NCI-H69 (cell line): ENCODE results near the gene SGCB.
"Not testable (repeated sequence)": the region's sequence is repeated elsewhere in the genome, so short reads cannot be mapped to it uniquely, and the experiment has no call there.

Experiments
- DNase-seq: peaks from one replicate; lab custom pipeline; 2025; lab: John Stamatoyannopoulos, UW

The SGCB gene, protein sequence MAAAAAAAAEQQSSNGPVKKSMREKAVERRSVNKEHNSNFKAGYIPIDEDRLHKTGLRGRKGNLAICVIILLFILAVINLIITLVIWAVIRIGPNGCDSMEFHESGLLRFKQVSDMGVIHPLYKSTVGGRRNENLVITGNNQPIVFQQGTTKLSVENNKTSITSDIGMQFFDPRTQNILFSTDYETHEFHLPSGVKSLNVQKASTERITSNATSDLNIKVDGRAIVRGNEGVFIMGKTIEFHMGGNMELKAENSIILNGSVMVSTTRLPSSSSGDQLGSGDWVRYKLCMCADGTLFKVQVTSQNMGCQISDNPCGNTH

DNA sequence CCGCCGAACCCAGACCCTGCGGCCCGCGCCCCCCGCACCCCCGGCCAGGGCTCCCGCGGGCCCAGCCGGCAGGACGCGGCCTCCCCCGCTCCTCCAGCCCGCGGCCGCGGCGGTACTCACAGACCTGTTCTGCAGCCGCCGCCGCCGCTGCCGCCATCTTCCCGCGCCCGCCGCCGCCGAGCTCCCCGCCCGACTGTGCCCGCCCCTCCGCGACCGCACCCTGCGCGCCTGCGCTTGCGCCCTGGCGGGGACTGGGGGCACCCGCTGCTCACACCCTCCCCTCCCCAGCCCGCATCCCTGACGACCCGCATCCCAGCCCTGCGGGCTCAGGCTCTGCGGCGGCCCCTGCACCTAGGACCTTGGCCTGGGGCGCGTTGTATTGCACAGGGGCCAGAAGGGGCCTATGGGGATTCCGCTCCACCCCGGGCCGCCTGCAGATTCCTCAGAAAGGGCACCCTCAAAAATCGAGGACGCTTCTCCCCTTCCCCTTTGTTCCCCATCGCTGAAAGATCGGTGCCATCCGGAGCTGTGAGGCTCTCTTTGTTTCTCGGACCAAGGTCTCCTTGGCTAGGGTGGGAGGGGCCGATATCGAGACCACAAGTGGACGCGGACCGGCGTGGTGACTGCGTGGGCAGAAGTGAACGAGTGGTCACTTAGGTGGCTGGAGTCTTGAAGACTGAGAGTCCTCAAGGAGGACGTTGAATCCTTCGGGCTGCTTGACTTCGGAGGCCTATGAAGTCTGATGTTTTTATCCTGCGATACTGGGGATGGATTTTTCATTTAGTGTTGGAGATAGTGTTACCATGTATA is at the start of gene SGCB:
Gene SGCB (minus strand): TSS at position 197 of the 810 bp plus-strand sequence. CDS start 40 bp downstream, at position 157.
- peak; percentile 79 for DNase-seq

DNA sequence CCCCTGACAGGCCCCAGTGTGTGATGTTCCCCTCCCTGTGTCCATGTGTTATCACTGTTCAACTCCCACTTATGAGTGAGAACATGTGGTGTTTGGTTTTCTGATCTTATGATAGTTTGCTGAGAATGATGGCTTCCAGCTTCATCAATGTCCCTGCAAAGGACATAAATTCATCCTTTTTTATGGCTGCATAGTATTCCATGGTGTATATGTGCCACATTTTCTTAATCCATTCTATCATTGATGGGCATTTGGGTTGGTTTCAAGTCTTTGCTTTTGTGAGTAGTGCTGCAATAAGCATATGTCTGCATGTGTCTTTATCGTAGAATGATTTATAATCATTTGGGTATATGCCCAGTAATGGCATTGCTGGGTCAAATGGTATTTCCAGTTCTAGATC is 48.3 kb upstream of the SGCB start:
- not testable (repeated sequence) for DNase-seq

DNA sequence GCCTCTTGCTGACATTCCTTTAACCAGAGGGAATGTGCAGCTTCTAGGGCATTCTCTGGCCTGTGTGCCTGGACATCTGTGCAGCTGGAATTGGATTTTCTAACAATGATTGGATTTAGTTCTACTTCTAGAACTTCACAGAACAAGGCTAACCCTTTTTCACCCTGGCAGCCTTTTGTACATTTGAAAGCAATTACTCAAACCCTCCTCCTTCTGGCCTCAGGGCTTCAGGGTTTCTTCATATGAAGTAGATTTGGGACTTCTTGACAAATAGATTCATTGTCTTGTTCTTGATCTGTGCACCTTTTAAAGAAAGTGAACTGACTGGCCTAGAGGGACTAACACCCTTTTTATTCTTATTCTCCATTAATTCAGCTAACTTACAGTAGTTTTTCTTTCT is 43.1 kb upstream of the SGCB start:
- DNase-seq, result no peak

DNA sequence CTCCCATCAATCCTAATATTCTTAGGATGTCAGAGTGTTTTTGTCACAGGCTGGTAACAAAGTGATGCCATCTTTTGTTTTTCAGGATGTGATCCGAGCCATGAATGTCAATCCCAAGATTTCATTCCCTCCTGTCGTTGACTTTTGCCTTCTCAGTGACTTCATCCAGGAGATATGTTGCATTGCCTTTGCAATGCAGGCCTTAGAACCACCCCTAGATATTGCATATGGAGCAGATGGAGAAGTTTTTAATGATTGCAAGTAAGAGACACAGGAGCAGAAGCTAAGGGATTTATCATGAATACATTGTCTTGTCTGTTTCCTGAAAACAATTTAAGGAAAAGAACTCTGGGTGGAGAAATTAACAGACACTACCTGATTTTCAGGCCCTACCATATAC is 41.6 kb upstream of the SGCB start:
- DNase-seq, result no peak

DNA sequence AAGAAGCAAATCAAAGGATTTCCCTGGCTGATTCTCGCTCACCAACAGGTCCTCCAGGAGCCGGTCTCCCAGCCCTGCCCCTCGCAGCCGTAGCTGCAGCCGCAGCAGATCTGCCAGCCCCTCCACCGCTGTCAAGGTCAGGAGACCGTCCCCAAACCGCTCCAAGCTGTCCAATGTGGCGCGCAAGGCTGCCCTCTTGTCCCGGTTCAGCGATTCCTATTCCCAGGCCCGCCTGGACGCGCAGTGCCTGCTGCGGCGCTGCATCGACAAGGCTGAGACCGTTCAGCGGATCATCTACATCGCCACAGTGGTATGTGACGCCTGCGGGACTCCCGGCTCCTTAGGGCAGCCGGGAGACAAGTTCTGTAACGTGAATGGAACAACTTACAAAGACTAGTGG is 38.6 kb upstream of the SGCB start:
- no peak for DNase-seq

DNA sequence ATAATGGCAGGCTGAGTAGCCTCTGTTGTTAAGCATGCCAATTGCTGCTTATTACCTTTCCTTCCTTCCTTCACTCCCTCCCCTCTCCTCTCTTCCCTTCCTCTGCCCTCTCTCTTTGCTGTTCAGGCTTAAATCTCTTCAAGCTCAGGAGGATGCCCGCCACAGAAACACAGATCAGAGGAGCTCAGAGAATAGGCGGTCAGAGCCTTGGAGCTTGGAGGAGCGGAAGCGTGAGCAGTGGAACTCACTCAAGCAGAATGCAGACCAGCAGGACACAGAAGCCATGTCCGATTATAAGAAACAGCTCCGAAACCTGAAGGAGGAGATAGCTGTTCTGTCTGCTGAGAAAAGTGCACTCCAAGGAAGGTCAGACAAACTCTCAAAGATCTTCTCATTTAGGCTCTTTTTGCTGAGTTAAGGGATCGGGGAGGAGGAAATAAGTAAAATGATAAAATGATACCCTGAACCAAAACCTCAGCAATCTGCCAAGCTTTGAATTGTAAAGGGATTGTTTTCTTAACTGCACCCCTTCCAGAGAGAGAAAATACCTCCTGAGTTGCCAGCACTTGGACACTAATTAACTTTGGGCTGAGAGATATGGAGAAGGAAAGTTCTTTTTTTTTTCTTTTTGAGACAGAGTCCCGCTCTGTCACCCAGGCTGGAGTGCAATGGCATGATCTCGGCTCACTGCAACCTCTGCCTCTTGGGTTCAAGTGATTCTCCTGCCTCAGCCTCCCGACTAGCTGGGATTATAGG is 33.9 kb upstream of the SGCB start:
- DNase-seq, result no peak

DNA sequence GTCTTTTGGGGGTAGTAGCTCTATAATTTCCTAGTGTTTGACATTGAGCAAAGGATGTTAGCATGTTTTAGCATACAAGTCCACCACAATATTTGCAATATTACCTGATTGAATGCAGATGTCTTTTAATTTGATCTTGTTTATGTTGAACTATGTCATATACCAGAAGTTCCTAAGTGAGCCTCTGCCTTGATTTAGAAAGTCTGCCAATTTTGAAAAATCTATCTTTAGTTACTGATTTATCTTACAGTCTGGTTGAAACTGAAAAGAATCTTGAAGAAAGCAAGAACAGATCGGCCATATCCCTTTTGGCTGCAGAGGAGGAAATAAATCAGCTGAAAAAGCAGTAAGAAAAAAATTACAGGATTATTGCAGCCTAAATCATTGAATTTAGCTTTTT is 31.5 kb upstream of the SGCB start:
- no peak for DNase-seq

DNA sequence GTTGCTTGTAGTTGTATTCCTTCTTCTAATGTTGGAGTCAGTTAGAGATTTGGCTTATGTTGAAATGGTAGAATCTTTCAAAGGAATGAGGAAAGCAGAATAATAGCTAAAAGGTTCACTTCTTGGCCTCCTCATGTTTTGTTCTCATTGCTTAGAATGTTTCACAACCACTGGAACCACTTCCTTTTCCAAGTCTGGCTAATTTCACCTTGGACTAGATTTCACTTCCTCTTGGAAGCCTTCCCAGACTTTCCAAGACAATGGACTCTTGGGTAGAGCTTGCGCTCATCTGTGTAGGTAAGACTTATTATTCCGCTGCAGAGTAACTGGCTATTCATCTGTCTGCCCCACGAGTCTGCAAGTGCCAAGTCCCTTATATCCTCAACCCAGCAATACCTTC is 21.3 kb upstream of the SGCB start:
- peak; percentile 68 for DNase-seq

DNA sequence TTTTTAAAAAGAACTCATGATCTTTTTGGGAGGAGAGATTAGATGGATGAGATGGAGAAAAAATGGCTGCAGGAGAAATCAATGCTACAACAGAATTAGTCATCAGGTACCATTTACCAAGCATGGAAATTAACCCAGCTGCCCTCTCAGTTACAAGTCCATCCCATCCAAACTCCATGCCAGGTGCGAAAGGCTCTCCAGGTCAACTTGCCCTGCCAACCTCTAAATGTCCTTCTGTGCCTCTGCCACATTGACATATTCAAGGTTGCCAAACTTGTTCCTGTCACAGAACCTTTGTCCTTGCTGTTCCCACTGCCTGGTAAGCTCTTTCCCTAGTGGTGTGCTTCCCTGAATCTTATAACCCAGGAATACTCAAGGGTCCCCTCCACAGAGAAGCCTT is 20.2 kb upstream of the SGCB start:
- DNase-seq, result no peak

DNA sequence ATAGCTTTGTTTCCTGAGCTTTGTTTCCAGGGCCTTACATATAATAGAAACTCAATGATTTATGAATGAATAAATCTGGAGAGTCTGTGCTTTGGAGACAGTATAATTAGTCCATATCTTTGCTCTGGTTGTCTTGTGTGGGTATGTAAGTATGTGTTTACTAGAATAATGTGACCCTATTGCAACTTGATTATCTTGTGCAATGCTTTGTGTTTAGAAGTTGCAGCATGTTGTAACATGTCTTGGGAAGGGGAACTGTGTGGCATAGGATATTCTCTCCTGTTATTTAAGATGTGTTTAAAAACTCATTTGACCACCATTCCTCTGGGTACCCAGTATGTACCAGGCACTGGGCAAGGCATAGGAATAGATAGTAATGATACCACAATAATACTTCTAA is 19.1 kb upstream of the SGCB start:
- no peak for DNase-seq

DNA sequence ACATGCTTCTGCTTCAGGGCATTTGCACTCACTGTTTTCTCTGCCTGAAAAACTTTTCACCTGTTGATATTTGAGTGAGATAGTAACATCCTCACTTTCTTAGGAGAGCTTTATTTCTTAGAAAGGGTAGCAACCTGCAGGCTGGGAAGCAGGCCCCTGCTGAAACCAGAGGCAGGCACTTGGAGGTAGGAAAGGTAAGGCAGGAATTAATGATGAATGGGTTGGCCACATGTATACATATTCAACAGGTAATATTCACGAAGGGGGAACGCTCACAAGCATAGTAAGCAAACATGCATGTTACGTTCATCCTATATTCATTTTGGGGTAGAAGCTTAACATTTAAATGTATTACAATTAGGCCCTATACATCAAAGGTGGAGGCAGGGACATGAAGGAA is 16.2 kb upstream of the SGCB start:
- DNase-seq, result no peak

DNA sequence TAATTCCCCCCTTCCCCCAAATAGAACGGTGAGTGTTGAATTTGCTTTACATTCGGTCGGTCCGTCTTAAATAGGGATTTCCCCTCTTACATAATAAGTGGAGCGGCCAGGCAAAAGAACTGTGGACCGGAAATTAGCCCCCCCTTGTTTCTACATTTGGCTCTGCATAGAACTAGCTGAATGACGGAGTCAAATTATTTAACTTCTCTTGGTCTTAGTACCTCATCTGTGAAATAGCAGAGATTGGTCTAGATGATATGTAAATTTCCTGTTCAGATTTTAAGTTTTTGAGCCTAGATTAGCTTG is 14.3 kb upstream of the SGCB start:
- DNase-seq, result peak; percentile 42

DNA sequence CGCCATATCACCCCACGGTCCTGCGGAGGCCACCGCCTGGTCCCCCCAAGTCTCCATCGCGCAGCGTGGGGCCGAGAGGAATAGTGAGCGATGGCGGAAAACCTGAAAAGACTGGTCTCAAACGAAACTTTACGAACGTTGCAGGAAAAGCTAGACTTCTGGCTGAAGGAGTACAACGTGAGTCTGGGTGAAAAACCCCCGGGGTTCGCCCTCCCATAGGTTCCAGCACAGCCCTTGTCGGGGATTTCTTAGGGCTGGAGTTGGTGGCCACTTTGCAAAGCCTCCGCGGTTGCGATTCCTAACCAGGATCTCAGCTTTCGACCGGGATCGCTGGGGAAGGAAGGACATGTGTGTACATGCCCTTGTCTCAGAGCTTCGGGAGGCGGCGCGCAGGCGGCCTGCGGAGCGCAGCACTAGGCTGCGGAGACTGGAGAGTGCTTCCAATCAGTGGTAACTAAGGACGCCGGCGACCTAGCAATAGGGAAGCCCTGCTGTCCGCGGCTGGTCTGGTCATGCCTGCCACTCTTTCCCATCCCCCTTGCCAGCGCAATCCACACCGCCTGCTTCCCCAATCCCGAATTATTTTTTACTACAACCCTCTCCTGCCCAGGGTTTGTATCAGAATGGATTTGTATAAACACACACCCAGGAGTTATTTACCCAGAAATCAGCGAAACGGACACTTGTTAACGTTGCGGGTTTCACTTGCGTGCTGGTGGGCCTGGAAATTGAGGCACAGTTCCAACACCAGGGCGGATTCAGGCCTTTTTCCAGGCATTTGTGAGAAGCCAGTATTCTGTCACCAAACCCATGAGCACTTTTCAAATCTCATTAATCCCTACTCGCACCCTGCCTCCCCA is 13.7 kb upstream of the SGCB start:
- DNase-seq, result peak; percentile 94

DNA sequence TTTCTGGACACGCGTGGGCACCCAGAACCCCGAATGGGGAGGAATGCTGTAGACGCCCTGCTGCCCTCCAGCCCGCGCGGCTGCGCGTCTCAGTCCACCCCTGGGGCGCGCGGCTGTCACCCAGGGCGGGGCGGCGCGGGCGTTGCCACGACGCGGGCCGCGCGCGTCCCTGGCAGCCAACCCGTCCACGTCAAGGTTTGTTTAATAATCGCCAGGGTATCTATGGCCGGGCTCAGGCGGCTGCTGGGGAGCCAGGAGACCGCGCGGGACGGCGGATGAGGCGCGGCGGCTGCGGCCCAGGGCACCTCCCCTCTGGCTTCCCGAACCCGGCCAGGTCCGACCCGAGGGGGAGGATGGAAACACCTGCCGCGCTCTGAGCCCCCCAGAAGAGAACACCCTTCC is 13.1 kb upstream of the SGCB start, which contains the start of gene SPATA18:
Gene SPATA18 (plus strand): TSS at position 92 of the 402 bp plus-strand sequence. CDS start 401 bp downstream, outside the sequence.
- peak; percentile 74 for DNase-seq

DNA sequence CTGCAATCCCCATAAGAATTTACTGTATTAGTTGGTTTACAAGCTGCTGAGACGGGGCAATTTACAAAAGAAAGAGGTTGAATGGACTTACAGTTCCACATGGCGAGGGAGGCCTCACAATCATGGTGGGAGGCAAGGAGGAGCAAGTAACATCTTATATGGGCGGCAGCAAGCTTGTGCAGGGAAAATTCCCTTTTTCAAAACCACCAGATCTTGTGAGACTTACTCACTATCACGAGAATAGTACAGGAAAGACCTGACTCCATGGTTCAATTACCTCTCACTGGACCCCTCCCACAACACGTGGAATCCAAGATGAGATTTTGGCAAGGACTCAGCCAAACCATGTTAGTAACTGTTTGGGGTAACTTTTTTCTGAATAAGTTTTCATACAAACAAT is 11.2 kb upstream of the SGCB start:
- no peak for DNase-seq

DNA sequence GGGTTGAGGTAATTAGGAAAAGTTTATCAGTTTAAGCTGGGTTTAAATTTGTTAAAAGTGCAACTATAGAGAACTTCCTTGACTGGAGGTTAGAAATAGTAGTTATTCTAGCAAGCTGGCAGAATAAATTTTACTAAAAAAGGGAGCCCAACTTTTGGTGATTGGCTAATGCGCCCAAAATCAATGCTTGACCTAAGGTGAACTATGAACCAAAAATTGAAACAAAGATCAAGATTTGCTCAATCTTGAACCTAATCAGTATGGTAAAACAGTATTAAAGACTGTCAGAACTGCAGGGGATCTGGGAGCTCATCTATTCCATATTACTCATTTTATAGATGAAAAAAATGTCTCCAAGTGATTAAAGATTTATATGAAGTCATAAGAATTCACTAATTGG is 6.9 kb upstream of the SGCB start:
- DNase-seq, result no peak

DNA sequence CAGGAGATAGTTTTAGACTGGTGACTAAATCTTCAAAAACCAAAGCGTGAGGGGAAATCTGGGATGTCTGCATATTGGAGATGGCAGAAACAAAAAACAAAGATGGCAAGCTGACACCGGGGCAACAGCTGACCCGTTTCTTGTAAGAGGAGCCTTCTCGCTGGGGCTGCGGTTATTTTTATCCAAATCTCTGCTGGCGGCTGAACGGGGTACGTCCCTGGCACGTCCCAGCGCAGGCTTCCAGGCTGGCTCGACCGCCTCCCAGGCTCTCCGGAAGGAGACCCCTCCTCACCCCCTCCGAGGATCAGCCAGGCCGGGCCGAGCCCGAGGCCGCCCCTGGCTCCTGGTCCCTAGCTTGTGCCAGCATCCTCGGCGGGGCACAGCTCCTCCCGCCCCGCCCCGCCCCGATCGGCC is 403 bp downstream of the SGCB start:
- DNase-seq, result peak; percentile 64

DNA sequence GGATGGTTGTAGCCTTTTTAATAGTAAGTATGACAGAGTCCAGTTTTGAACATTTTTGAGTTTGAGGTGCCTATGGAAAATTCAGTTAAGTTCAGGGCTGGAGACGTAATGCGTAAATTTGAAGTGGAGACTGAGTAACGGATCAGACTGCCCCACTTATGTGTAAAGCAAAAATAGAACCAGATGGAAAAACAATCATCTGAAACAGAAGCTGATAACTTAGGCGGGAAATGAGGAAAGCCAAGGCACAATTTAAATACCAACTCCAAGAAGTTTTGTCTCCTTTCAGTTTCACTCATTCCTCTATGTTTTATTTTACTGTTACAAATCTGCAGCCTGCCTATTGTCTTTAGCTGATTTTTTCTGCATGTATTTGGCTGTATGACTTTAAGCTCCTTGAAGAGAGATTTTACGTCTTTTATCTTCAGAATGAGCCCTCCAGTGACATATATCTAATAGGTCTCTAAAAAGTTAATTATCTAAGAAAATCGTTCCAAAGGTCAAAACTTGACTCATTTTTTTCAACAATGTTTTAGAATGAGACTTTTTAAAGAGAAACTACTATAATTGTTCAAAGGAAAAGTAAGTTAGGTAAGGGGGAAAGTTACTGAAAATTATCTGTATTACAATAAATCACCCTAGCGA is 1.1 kb downstream of the SGCB start:
- no peak for DNase-seq

DNA sequence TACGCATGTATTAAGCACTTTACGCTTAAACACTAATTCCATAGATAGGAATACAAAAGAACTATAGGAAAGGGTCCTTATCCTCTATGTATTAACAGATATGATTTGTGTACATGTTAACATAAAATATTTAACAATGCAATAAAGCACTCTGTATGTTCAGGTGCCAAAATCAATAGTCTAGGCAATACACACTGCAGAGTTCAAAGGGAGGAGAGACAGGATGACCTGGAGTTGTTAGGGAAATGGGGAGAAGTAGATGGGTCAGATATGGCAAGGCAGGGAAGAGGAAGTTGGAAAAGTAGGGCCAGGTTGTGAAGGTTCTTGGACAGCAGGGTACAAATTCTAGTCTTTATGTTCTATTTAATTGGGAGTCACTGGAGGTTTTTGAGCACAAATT is 2.9 kb downstream of the SGCB start:
- DNase-seq, result no peak

DNA sequence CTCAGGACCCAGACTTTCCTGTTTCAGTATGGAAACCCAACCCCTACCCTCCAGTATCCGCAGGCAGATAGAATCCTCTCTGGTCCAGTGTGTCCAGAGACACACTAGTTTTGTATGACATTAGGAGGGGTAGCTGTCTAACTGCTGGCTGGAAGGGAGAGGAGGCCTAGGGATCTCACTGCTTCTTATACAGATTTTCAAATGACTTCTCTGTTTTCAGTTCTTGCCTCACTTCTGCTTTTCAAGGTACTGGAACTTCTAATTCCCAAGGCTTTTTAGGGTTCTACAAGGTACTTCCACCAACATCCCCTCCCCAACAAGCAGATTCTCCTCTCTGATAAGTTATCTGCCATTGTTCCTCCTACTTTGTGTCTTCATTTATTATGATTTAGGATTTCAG is 6.1 kb downstream of the SGCB start:
- DNase-seq, result no peak

DNA sequence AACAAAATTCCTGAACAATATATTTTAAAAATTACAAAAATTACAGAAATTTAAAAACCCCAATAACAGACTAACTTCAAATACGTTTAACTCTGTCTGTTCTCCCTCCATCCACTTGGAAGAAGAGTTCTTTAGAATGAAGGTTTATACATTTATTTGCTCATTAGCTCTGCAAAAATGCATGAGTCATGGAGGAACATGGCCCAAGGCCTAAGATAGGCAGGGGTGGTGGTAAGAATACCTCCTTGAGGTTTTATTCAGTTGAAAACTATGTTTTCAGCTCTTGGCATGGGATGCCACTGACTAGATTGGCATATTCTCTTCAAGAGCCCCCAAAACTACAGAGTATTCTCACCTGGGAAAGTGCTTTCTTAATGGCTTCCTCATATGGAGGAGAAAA is 9.1 kb downstream of the SGCB start:
- no peak for DNase-seq
